H9 (cell line): ENCODE measurements around the gene TMOD1. TPM values are rescaled to one million over a fixed set of nuclear protein-coding genes. Genes with fewer than 3 reads are reported as not detected.
A peak's percentile ranks its signal among the peaks of the same experiment; 100 is the strongest.

Experiments used
- DNase-seq: peaks from one replicate; pipeline ENCODE4 v3.0.0-alpha.2; 2017
- H2AFZ ChIP-seq: one replicate; pipeline ENCODE4 v1.6.1; 2013; ENCODE audit warnings: mild to moderate bottlenecking, low read length, control low read depth, moderate library complexity
- H2AK5ac ChIP-seq: 2 replicates; pipeline ENCODE4 v1.6.1; 2013; ENCODE audit warnings: low read length, control low read depth, mixed read lengths; ENCODE audit not compliant: insufficient read length
- H2BK120ac ChIP-seq: one replicate; pipeline ENCODE4 v1.6.1; 2013; ENCODE audit warnings: low read depth, mild to moderate bottlenecking, low read length, control low read depth, inconsistent platforms; ENCODE audit not compliant: poor library complexity, severe bottlenecking
- H2BK12ac ChIP-seq: 2 replicates; pipeline ENCODE4 v1.6.1; 2013; ENCODE audit warnings: low read length, control low read depth, mixed read lengths, low read depth; ENCODE audit not compliant: insufficient read length
- H2BK15ac ChIP-seq: 2 replicates; pipeline ENCODE4 v1.6.1; 2013; ENCODE audit warnings: low read depth, low read length, control low read depth
- H2BK20ac ChIP-seq: one replicate; pipeline ENCODE4 v1.6.1; 2013; ENCODE audit warnings: low read depth, mild to moderate bottlenecking, low read length, control low read depth, inconsistent platforms; ENCODE audit not compliant: poor library complexity, severe bottlenecking
- H2BK5ac ChIP-seq: 2 replicates; pipeline ENCODE4 v1.6.1; 2013; ENCODE audit warnings: low read length, control low read depth, mixed read lengths; ENCODE audit not compliant: insufficient read length
- H3K14ac ChIP-seq: 2 replicates; pipeline ENCODE4 v1.6.1; 2013; ENCODE audit warnings: low read length, control low read depth; ENCODE audit not compliant: insufficient read depth
- H3K18ac ChIP-seq: 2 replicates; pipeline ENCODE4 v1.6.1; 2013; ENCODE audit warnings: low read depth, mild to moderate bottlenecking, mixed read lengths, low read length, control low read depth; ENCODE audit not compliant: insufficient read length
- H3K23ac ChIP-seq: 2 replicates; pipeline ENCODE4 v1.6.1; 2013; ENCODE audit warnings: low read length, control low read depth, mixed read lengths, low read depth; ENCODE audit not compliant: insufficient read length
- H3K23me2 ChIP-seq: 2 replicates; pipeline ENCODE4 v1.6.1; 2013; ENCODE audit warnings: low read depth, mild to moderate bottlenecking, mixed read lengths, low read length, control low read depth; ENCODE audit not compliant: insufficient read length, poor library complexity, severe bottlenecking
- H3K27ac ChIP-seq: 2 replicates; pipeline ENCODE4 v1.5.1; 2013; ENCODE audit warnings: low read length, control low read depth, mixed read lengths, low read depth; ENCODE audit not compliant: insufficient read length
- H3K27me3 ChIP-seq: 2 replicates; pipeline ENCODE4 v1.6.1; 2013; ENCODE audit warnings: low read length, control low read depth, inconsistent platforms; ENCODE audit not compliant: insufficient read depth
- H3K4ac ChIP-seq: 2 replicates; pipeline ENCODE4 v1.6.1; 2013; ENCODE audit warnings: low read depth, mild to moderate bottlenecking, control low read depth, inconsistent platforms, low read length, moderate library complexity
- H3K4me1 ChIP-seq: 2 replicates; pipeline ENCODE4 v1.6.1; 2013; ENCODE audit warnings: low read length, control low read depth, inconsistent platforms; ENCODE audit not compliant: insufficient read depth
- H3K4me2 ChIP-seq: 2 replicates; pipeline ENCODE4 v1.6.1; 2013; ENCODE audit warnings: low read length, control low read depth, mixed read lengths; ENCODE audit not compliant: insufficient read length, insufficient read depth
- H3K56ac ChIP-seq: 2 replicates; pipeline ENCODE4 v1.6.1; 2013; ENCODE audit warnings: low read depth, mild to moderate bottlenecking, mixed read lengths, low read length, control low read depth; ENCODE audit not compliant: insufficient read length
- H3K79me1 ChIP-seq: 2 replicates; pipeline ENCODE4 v1.6.1; 2013; ENCODE audit warnings: low read depth, mild to moderate bottlenecking, moderate library complexity, low read length, control low read depth, inconsistent platforms; ENCODE audit not compliant: insufficient read depth, poor library complexity, severe bottlenecking
- H3K79me2 ChIP-seq: 2 replicates; pipeline ENCODE4 v1.6.1; 2013; ENCODE audit warnings: low read length, control low read depth, inconsistent platforms; ENCODE audit not compliant: insufficient read depth
- H3K9ac ChIP-seq: 2 replicates; pipeline ENCODE4 v1.6.1; 2013; ENCODE audit warnings: low read length, control low read depth, mixed read lengths; ENCODE audit not compliant: insufficient read length; ENCODE audit errors: extremely low read depth
- H3K9me3 ChIP-seq: one replicate; pipeline ENCODE4 v1.6.1; 2013; ENCODE audit warnings: low read depth, low read length, inconsistent platforms; ENCODE audit not compliant: control insufficient read depth
- H3T11ph ChIP-seq: one replicate; pipeline ENCODE4 v1.6.1; 2013; ENCODE audit warnings: mild to moderate bottlenecking, low read length, control low read depth, inconsistent platforms
- H4K20me1 ChIP-seq: one replicate; pipeline ENCODE4 v1.6.1; 2013; ENCODE audit not compliant: control insufficient read depth, insufficient read length, insufficient read depth
- H4K5ac ChIP-seq: 2 replicates; pipeline ENCODE4 v1.6.1; 2013; ENCODE audit warnings: low read depth, mild to moderate bottlenecking, mixed read lengths, low read length, control low read depth; ENCODE audit not compliant: insufficient read length
- H4K8ac ChIP-seq: replicated peaks from 2 replicates; pipeline ENCODE4 v1.6.1; 2013; ENCODE audit warnings: low read length, control low read depth, mixed read lengths, low read depth; ENCODE audit not compliant: insufficient read length
- H4K91ac ChIP-seq: 2 replicates; pipeline ENCODE4 v1.6.1; 2013; ENCODE audit warnings: low read depth, mild to moderate bottlenecking, moderate library complexity, mixed read lengths, low read length, control low read depth; ENCODE audit not compliant: insufficient read length
- H3K27ac Mint-ChIP-seq, 3 experiments: 2 replicates in 2 of 3; 3 replicates in 1 of 3; pipeline ENCODE4 v1.8.0; 2020 to 2021; ENCODE audit warnings: mixed read lengths in 3 of 3, mild to moderate bottlenecking in 1 of 3, moderate library complexity in 1 of 3
- H3K27me3 Mint-ChIP-seq: 2 replicates; pipeline ENCODE4 v1.8.0; 2021; ENCODE audit warnings: low read depth, mild to moderate bottlenecking, moderate library complexity, mixed read lengths
- H3K36me3 Mint-ChIP-seq, 3 experiments: 2 replicates in 2 of 3; 3 replicates in 1 of 3; pipeline ENCODE4 v1.8.0; 2020 to 2021; ENCODE audit warnings: low read depth in 3 of 3, mixed read lengths in 3 of 3; ENCODE audit not compliant: insufficient read depth in 1 of 3
- H3K4me1 Mint-ChIP-seq, 2 experiments: 2 replicates each; pipeline ENCODE4 v1.8.0; 2020; ENCODE audit warnings: mixed read lengths in 2 of 2
- H3K4me3 Mint-ChIP-seq, 2 experiments: 2 replicates in 1 of 2; 3 replicates in 1 of 2; pipeline ENCODE4 v1.8.0; 2020 to 2021; ENCODE audit warnings: mild to moderate bottlenecking in 2 of 2, mixed read lengths in 2 of 2, moderate library complexity in 1 of 2
- H3K9me3 Mint-ChIP-seq, 2 experiments: 2 replicates in 1 of 2; 3 replicates in 1 of 2; pipeline ENCODE4 v1.8.0; 2020; ENCODE audit warnings: mild to moderate bottlenecking in 2 of 2, mixed read lengths in 2 of 2, moderate library complexity in 1 of 2
- WGBS: extraction: QIAGEN DNeasy Blood & Tissue Kit; methylation state at CpG from one replicate; pipeline ENCODE4 v1.1.7; 2013; ENCODE audit warnings: missing lambda C conversion rate, low lambda C conversion rate, mixed read lengths; ENCODE audit not compliant: insufficient read length; ENCODE audit errors: extremely low coverage; 5-methylcytosine and 5-hydroxymethylcytosine counted together
- total RNA-seq: library from RNA; stranded (reverse); gene quantifications from 2 replicates; pipeline ENCODE4 v1.2.1, GENCODE V29; 2021
- TF ChIP-seq, protein P1 (sequence below): fragments of 200-600 bp; sonication (generic); conservative IDR thresholded peaks from 3 replicates; pipeline ENCODE4 v1.8.0; 2021; ENCODE audit warnings: antibody characterized with exemption, mild to moderate bottlenecking

The TMOD1 gene
- total RNA-seq, 1 experiment from 2014 or later: 0.98 TPM

DNA sequence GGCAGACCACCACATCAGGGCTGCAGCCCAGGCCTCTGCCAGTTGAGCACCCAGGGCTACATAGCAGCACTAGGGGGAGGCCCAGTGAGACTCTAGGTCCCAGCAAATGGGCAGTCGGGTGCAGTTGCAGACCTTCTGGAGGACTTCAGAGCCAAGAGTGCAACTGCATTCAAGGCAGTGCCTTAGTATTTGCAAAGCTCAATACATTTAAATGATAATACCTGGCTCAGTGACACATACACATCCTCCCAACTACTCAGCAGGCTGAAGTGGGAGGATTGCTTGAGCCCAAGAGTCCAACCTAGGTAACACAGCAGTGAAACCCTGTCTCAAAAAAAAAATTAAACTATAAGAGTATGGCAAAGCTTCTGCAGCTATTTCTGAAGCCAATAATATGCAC, 38.6 kb upstream of the TMOD1 start:
- H3K4me2 ChIP-seq: no peak overlapping the region
- no peak overlapping the region for H2BK20ac ChIP-seq
- no peaks in the 10 kb centered on the region for H3K27me3 Mint-ChIP-seq
- no peak overlapping the region for H3T11ph ChIP-seq
- H4K20me1 ChIP-seq: peaks cover 2% of the 10 kb centered on the region
- H3K27ac Mint-ChIP-seq: 0 out of 7 replicates have a peak overlapping the region, but pooled peaks of 1 of the 3 experiments have one; percentile 19
- no peak overlapping the region for H3K56ac ChIP-seq
- no peak overlapping the region for H3K23ac ChIP-seq
- no peak overlapping the region for H4K5ac ChIP-seq
- no peaks in the 10 kb centered on the region for H3K36me3 Mint-ChIP-seq
- H3K4me3 Mint-ChIP-seq: no peak overlapping the region
- no peaks in the 10 kb centered on the region for H3K23me2 ChIP-seq
- WGBS: no CpG with 5 or more reads among the region's 1 CpG
- TF ChIP-seq, protein P1, sequence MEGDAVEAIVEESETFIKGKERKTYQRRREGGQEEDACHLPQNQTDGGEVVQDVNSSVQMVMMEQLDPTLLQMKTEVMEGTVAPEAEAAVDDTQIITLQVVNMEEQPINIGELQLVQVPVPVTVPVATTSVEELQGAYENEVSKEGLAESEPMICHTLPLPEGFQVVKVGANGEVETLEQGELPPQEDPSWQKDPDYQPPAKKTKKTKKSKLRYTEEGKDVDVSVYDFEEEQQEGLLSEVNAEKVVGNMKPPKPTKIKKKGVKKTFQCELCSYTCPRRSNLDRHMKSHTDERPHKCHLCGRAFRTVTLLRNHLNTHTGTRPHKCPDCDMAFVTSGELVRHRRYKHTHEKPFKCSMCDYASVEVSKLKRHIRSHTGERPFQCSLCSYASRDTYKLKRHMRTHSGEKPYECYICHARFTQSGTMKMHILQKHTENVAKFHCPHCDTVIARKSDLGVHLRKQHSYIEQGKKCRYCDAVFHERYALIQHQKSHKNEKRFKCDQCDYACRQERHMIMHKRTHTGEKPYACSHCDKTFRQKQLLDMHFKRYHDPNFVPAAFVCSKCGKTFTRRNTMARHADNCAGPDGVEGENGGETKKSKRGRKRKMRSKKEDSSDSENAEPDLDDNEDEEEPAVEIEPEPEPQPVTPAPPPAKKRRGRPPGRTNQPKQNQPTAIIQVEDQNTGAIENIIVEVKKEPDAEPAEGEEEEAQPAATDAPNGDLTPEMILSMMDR: no peak
- no peak overlapping the region for H3K27ac ChIP-seq
- H3K9ac ChIP-seq: no peak overlapping the region
- H2BK5ac ChIP-seq: no peak overlapping the region
- peak; percentile 34 for DNase-seq
- H3K4ac ChIP-seq: no peak overlapping the region
- no peaks in the 10 kb centered on the region for H3K9me3 ChIP-seq
- H2AK5ac ChIP-seq: no peak overlapping the region
- no peaks in the 10 kb centered on the region for H3K4me1 ChIP-seq
- no peak overlapping the region for H2BK12ac ChIP-seq
- H3K79me2 ChIP-seq: no peaks in the 10 kb centered on the region
- H2BK120ac ChIP-seq: no peak overlapping the region
- no peak overlapping the region for H3K18ac ChIP-seq
- H4K91ac ChIP-seq: no peak overlapping the region
- H2BK15ac ChIP-seq: no peak overlapping the region
- H4K8ac ChIP-seq: no peak overlapping the region
- H3K4me1 Mint-ChIP-seq: peaks cover 5% of the 10 kb centered on the region in 2 experiments
- H3K14ac ChIP-seq: no peak overlapping the region
- H3K27me3 ChIP-seq: no peaks in the 10 kb centered on the region
- no peaks in the 10 kb centered on the region for H3K9me3 Mint-ChIP-seq
- no peaks in the 10 kb centered on the region for H3K79me1 ChIP-seq
- H2AFZ ChIP-seq: no peak overlapping the region
